PC-3 (cell line): ENCODE results near the gene ADCY3. TPM values are rescaled to one million over a fixed set of nuclear protein-coding genes. Genes with fewer than 3 reads are reported as not detected.

Source experiments
- ATAC-seq: fragments of 200-7000 bp; cut with Tn5 transposase; 2 replicates; pipeline ENCODE4 v1.9.1; 2020; ENCODE audit warnings: mild to moderate bottlenecking, moderate library complexity
- BruUV-seq: library from RNA; stranded (reverse); fragments of 400-500 nt; replicated peaks from 2 replicates; lab custom pipeline; 2021; lab: Mats Ljungman, UMichigan
- CTCF ChIA-PET: fragments of 300-600 bp; sonication (Branson Sonifier 250); formaldehyde crosslinking; loops from one replicate; lab custom pipeline; 2022; ENCODE audit warnings: antibody characterized with exemption; lab: Charles Lee
- POLR2A ChIA-PET: fragments of 300-600 bp; sonication (Branson Sonifier 250); formaldehyde crosslinking; loops from one replicate; lab custom pipeline; 2022; ENCODE audit warnings: antibody characterized with exemption; ENCODE audit not compliant: unreplicated experiment; lab: Charles Lee
- DNase-seq: peaks from one replicate; pipeline ENCODE4 v3.0.0-alpha.2; 2015
- H2AFZ ChIP-seq: fragments of 300-600 bp; sonication (generic); 2 replicates; pipeline ENCODE4 v1.6.0; 2016; ENCODE audit warnings: antibody characterized with exemption, low read length
- H3F3A ChIP-seq: fragments of 300-600 bp; sonication (generic); one replicate; pipeline ENCODE4 v1.6.0; 2017; ENCODE audit warnings: antibody characterized with exemption, low read length, control low read depth, mild to moderate bottlenecking; ENCODE audit not compliant: unreplicated experiment
- H3K27ac ChIP-seq: fragments of 300-600 bp; sonication (generic); 2 replicates; pipeline ENCODE4 v1.5.1; 2016; ENCODE audit warnings: mild to moderate bottlenecking, low read length
- H3K27me3 ChIP-seq: fragments of 300-600 bp; sonication (generic); 2 replicates; pipeline ENCODE4 v1.6.1; 2016; ENCODE audit warnings: low read length, mixed read lengths
- H3K36me3 ChIP-seq: fragments of 300-600 bp; sonication (generic); 2 replicates; pipeline ENCODE4 v1.6.1; 2016; ENCODE audit warnings: low read depth, mixed run types, low read length, mixed read lengths
- H3K4me1 ChIP-seq: fragments of 300-600 bp; sonication (generic); 2 replicates; pipeline ENCODE4 v1.5.1; 2016; ENCODE audit warnings: low read length; ENCODE audit not compliant: insufficient read depth
- H3K4me2 ChIP-seq: fragments of 300-600 bp; sonication (generic); 2 replicates; pipeline ENCODE4 v1.6.0; 2016; ENCODE audit warnings: low read length
- H3K4me3 ChIP-seq: fragments of 300-600 bp; sonication (generic); 2 replicates; pipeline ENCODE4 v1.5.1; 2016; ENCODE audit warnings: mild to moderate bottlenecking, low read length, mixed read lengths
- H3K79me2 ChIP-seq: fragments of 300-600 bp; sonication (generic); 2 replicates; pipeline ENCODE4 v1.6.1; 2017; ENCODE audit warnings: low read length, mixed read lengths
- H3K9ac ChIP-seq: fragments of 300-600 bp; sonication (generic); 2 replicates; pipeline ENCODE4 v1.6.0; 2016; ENCODE audit warnings: mild to moderate bottlenecking, low read length
- H3K9me2 ChIP-seq: fragments of 300-600 bp; sonication (generic); replicated peaks from 2 replicates; pipeline ENCODE4 v1.6.1; 2016; ENCODE audit warnings: mixed run types, low read length, mixed read lengths
- H3K9me3 ChIP-seq: fragments of 300-600 bp; sonication (generic); 2 replicates; pipeline ENCODE4 v1.6.1; 2016; ENCODE audit warnings: low read length, mixed read lengths
- H4K20me1 ChIP-seq: fragments of 300-600 bp; sonication (generic); 2 replicates; pipeline ENCODE4 v1.6.1; 2016; ENCODE audit warnings: low read length, mixed read lengths
- EZH2 ChIP-seq: fragments of 300-600 bp; sonication (generic); IDR thresholded peaks from one replicate; pipeline ENCODE4 v1.6.1; 2017; ENCODE audit warnings: antibody characterized with exemption, mild to moderate bottlenecking, low read length; ENCODE audit not compliant: unreplicated experiment
- EZH2phosphoT487 ChIP-seq: fragments of 300-600 bp; sonication (generic); IDR thresholded peaks from 2 replicates; pipeline ENCODE4 v1.6.1; 2018; ENCODE audit warnings: mild to moderate bottlenecking, antibody characterized with exemption, low read length, borderline replicate concordance
- intact Hi-C: fragments of 100-400 bp; cut with micrococcal nuclease; formaldehyde crosslinking; loops from 2 replicates; pipeline ENCODE4 v1.9.0; 2023
- total RNA-seq: library from RNA; depleted of rRNA; stranded (reverse); fragments of >200 nt; gene quantifications from 2 replicates; pipeline ENCODE4 v1.2.3, GENCODE V29; 2014
- TF ChIP-seq, protein P1 (sequence below): fragments of 300-600 bp; sonication (generic); conservative IDR thresholded peaks from 2 replicates; pipeline ENCODE4 v1.5.1; 2017; ENCODE audit warnings: antibody characterized with exemption, low read depth, mild to moderate bottlenecking, low read length

ADCY3 gene
- total RNA-seq, 1 experiment from 2014 or later = 52.0 TPM

DNA sequence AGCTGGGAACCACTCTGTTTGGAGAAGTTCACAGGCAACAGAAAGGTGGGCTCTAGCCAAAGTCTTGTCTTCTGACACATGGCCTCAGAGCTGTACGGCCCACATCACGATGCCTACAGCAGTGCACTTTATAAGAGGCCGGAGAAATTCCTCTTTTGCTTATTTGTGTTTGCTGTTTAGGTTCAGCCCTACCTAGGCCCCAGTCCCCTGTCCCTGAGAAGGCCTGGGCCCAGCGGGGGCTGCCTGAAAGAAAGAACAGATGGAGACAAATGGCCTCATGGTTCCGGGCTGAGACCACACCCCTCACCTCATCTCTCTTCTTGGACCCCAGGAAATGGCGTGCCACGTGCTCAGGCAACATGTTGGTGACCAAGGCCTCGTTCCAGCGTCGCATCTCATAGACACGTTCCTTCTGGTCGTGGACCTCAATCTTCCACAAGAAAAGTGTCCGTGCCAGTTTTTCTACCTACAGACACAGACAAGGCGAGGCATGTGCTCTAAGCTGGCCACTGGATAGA, 95.9 kb downstream of the ADCY3 start:
- Histone ChIP-seq H3K4me3 (no peak overlapping the region), H3K36me3 (peaks cover 27% of the 10 kb centered on the region), H2AFZ (no peak overlapping the region), H3K4me2 (no peak overlapping the region), H3K9ac (no peak overlapping the region), H4K20me1 (no peaks in the 10 kb centered on the region), H3K79me2 (no peaks in the 10 kb centered on the region), H3K27ac (no peak overlapping the region), H3K4me1 (peaks cover 22% of the 10 kb centered on the region), H3F3A (no peaks in the 10 kb centered on the region), H3K27me3 (no peaks in the 10 kb centered on the region), H3K9me2 (no peaks in the 10 kb centered on the region), H3K9me3 (no peaks in the 10 kb centered on the region)
- DNase-seq (no peak), ATAC-seq (no peak)
- no peak for TF ChIP-seq EZH2
- no peak for TF ChIP-seq EZH2phosphoT487
- TF ChIP-seq, protein P1, sequence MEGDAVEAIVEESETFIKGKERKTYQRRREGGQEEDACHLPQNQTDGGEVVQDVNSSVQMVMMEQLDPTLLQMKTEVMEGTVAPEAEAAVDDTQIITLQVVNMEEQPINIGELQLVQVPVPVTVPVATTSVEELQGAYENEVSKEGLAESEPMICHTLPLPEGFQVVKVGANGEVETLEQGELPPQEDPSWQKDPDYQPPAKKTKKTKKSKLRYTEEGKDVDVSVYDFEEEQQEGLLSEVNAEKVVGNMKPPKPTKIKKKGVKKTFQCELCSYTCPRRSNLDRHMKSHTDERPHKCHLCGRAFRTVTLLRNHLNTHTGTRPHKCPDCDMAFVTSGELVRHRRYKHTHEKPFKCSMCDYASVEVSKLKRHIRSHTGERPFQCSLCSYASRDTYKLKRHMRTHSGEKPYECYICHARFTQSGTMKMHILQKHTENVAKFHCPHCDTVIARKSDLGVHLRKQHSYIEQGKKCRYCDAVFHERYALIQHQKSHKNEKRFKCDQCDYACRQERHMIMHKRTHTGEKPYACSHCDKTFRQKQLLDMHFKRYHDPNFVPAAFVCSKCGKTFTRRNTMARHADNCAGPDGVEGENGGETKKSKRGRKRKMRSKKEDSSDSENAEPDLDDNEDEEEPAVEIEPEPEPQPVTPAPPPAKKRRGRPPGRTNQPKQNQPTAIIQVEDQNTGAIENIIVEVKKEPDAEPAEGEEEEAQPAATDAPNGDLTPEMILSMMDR = no peak
- CTCF ChIA-PET = no interaction called here
- BruUV-seq = no TSS peak
- intact Hi-C loops = no loop called here
- POLR2A ChIA-PET = no interaction called here

DNA sequence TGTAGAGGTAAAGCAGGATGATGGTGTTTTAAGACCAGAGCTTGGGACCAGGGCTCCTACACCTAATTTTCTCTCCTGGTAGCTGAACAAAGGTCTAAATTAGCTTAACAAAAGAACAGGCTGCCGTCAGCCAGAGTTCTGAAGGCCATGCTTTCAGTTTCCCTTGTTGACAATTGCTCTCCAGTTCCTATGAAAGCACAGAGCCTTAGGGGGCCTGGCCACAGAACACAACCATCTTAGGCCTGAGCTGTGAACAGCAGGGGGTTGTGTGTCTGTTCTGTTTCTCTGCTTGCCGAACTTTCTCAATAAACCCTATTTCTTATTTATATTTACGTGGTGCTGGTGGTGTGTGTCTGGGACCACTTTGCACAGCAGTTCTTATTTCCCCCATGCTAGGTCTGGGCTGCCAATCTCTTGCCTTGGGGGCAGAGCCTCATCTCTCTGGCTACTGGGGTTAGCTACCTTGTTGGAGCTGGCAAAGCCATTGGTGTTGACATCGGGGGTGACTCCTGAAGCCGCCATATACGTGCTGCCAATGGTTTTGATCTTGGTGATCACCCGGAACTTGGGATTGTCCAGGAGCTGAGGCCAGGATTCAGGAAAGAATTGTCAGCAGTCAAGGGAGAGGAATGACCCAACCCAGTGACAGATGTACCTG, 97.9 kb downstream of the ADCY3 start:
- Histone ChIP-seq H3K4me3 (no peak overlapping the region), H3K4me2 (no peak overlapping the region), H3K9me2 (no peaks in the 10 kb centered on the region), H3K9me3 (no peaks in the 10 kb centered on the region), H3K27ac (no peak overlapping the region), H3K79me2 (no peaks in the 10 kb centered on the region), H2AFZ (no peak overlapping the region), H3F3A (no peaks in the 10 kb centered on the region), H3K36me3 (peaks cover 42% of the 10 kb centered on the region), H3K9ac (no peak overlapping the region), H4K20me1 (no peaks in the 10 kb centered on the region), H3K27me3 (no peaks in the 10 kb centered on the region), H3K4me1 (peaks cover 18% of the 10 kb centered on the region)
- BruUV-seq = no TSS peak
- ATAC-seq (no peak), DNase-seq (no peak)
- POLR2A ChIA-PET = no interaction called here
- CTCF ChIA-PET = no interaction called here
- intact Hi-C loops = no loop called here
- TF ChIP-seq, protein P1 = no peak
- no peak for TF ChIP-seq EZH2
- no peak for TF ChIP-seq EZH2phosphoT487

DNA sequence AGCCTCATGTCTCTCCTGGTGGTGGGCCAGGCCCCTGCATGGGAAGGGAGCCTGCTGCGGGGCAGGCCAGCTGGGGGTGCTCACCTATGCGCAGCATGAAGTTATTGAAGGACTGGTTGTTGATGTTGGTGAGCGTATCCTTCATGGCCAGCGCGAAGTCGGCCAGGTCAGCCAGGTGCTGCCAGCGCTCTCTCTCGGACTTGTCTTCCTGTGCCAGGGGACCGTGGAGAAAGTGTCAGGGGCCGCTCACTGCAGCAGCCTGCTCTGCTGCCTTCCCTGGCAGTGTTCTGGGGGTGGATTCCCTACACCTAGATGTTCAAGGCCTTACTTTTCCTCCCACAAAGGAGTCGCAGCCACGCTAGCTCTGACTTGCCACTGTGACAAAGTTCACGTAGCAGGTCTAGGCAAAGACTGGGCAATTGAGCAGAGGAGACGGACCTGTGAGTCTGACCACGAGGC, 98.6 kb downstream of the ADCY3 start:
- no peak overlapping the region for H3K27ac ChIP-seq
- H3K4me3 ChIP-seq = no peak overlapping the region
- peaks cover 11% of the 10 kb centered on the region for H3K4me1 ChIP-seq
- no peak overlapping the region for H2AFZ ChIP-seq
- CTCF ChIA-PET = no interaction called here
- DNase-seq (no peak), ATAC-seq (no peak)
- H3K36me3 ChIP-seq = peaks cover 44% of the 10 kb centered on the region
- no peaks in the 10 kb centered on the region for H3K27me3 ChIP-seq
- no peaks in the 10 kb centered on the region for H3F3A ChIP-seq
- H3K4me2 ChIP-seq = no peak overlapping the region
- POLR2A ChIA-PET = no interaction called here
- H3K9ac ChIP-seq = no peak overlapping the region
- no peaks in the 10 kb centered on the region for H3K9me2 ChIP-seq
- intact Hi-C loops = no loop called here
- no peaks in the 10 kb centered on the region for H4K20me1 ChIP-seq
- TF ChIP-seq EZH2phosphoT487 (no peak), EZH2 (no peak)
- TF ChIP-seq, protein P1 = no peak
- no peaks in the 10 kb centered on the region for H3K9me3 ChIP-seq
- BruUV-seq = no TSS peak
- no peaks in the 10 kb centered on the region for H3K79me2 ChIP-seq
